Heart left ventricle (tissue), 16 donors: Measurements from ENCODE around the gene LILRA2. TPM values are rescaled to one million over a fixed set of nuclear protein-coding genes. Genes with fewer than 3 reads are reported as not detected.
"Not testable (repeated sequence)": the region's sequence is repeated elsewhere in the genome, so short reads cannot be mapped to it uniquely, and the experiment has no call there.

Experiments used
- ATAC-seq, 4 donors: fragments of 200-7000 bp; cut with Tn5 transposase; one replicate each; pipeline ENCODE4 v1.9.1; 2020 to 2022; ENCODE audit warnings: moderate library complexity in 4 of 4, mild to moderate bottlenecking in 3 of 4, moderate number of reproducible peaks in 1 of 4
- DNase-seq, 5 donors: peaks; one replicate each; pipeline ENCODE4 v3.0.0-alpha.2; 2020
- H3K27ac ChIP-seq, 12 donors: fragments of 200-600 bp; sonication (generic) in 4 of 12; one replicate each; pipeline versions ENCODE4 v1.5.0 to v1.8.0; 2016 to 2022; ENCODE audit warnings: mild to moderate bottlenecking in 2 of 12
- H3K27me3 ChIP-seq, 9 donors: fragments of 200-600 bp; sonication (generic) in 2 of 9; one replicate each; pipeline versions ENCODE4 v1.5.1 to v1.8.0; 2016 to 2022; ENCODE audit warnings: mild to moderate bottlenecking in 3 of 9
- H3K36me3 ChIP-seq, 9 donors: fragments of 200-600 bp; sonication (generic) in 2 of 9; one replicate each; pipeline versions ENCODE4 v1.5.0 to v1.8.0; 2018 to 2022; ENCODE audit warnings: mild to moderate bottlenecking in 2 of 9
- H3K4me1 ChIP-seq, 12 donors: fragments of 200-600 bp; sonication (generic) in 4 of 12; one replicate each; pipeline versions ENCODE4 v1.5.0 to v1.8.0; 2016 to 2022; ENCODE audit warnings: mild to moderate bottlenecking in 3 of 12
- H3K4me3 ChIP-seq, 12 donors: fragments of 200-600 bp; sonication (generic) in 4 of 12; one replicate each; pipeline versions ENCODE4 v1.5.0 to v1.8.0; 2017 to 2022; ENCODE audit warnings: mild to moderate bottlenecking in 9 of 12, moderate library complexity in 4 of 12
- H3K9me3 ChIP-seq, 12 donors: fragments of 200-600 bp; sonication (generic) in 4 of 12; one replicate each; pipeline versions ENCODE4 v1.5.0 to v1.8.0; 2016 to 2022; ENCODE audit warnings: mild to moderate bottlenecking in 1 of 12
- CTCF ChIP-seq, 12 donors: fragments of 200-600 bp; sonication (generic) in 4 of 12; IDR thresholded peaks; one replicate each; pipeline versions ENCODE4 v1.5.0 to v1.8.0; 2018 to 2022; ENCODE audit warnings: antibody characterized with exemption in 12 of 12, mild to moderate bottlenecking in 5 of 12
- POLR2A ChIP-seq, 2 donors: fragments of 450-650 bp; IDR thresholded peaks; one replicate each; pipeline ENCODE4 v1.6.1; 2017; ENCODE audit warnings: antibody characterized with exemption in 2 of 2, mild to moderate bottlenecking in 2 of 2, moderate library complexity in 2 of 2
- WGBS, 4 donors: extraction: QIAGEN DNeasy Blood & Tissue Kit in 2 of 4; methylation state at CpG; one replicate each; pipeline versions ENCODE4 v1.1.5 to v1.1.7; 2013 to 2018; 5-methylcytosine and 5-hydroxymethylcytosine counted together
- intact Hi-C, 10 donors: fragments of 100-400 bp; cut with DNase I; formaldehyde crosslinking; loops; one replicate each; pipeline versions ENCODE4 v1.11.1 to v1.14.2; 2022
- polyA plus RNA-seq, 2 donors: library from polyadenylated mRNA; stranded (reverse); fragments of 200-250 nt; gene quantifications; one replicate each; pipeline ENCODE4 v1.2.3, GENCODE V29; 2013
- total RNA-seq, 9 donors: library from RNA; depleted of rRNA in 2 of 9; stranded (reverse); fragments of >200 nt in 2 of 9; fragmentation: NEBNext Ultra II Directional in 3 of 9; extraction: Animal tissue kit (Norgen Biotek cat#: 25700) in 3 of 9; gene quantifications; one replicate each; pipeline versions ENCODE4 v1.1.0 to v1.2.4, GENCODE V29; 2016 to 2023
- donor health status: ischemic (EF 13 %, LVEDD 7.1; RV severe dilation, severe dysfunction).
- donor health status: healthy with polysubstance abuse.
- donor health status: DM: no; HTN: yes; CAD: no.
- donor health status: DM: no; HTN: no; CAD: no.
- donor health status: ischemic (EF 25% LVEDD 6.9; RV normal size, moderate dysfunction).
- donor health status: ischemic (EF 25% LVEDD 5.7; RV mildly dilated, moderate dysfunction).
- donor health status: healthy.
- donor health status: DM: yes; HTN: yes; CAD: no.
- donor health status: ischemic (EF 35%, LVEDD 5.7; RV mildly dilated, moderate dysfunction).
- donor health status: nonischemic (EF 11% LVEDD 7.7; RV severe dilation, severe dysfunction).
- donor health status: DM: yes; HTN: yes; CAD: no.
- donor health status: PGD.
- donor health status: ischemic (EF 29% LVEDD 5.4; RV normal size, mild dysfunction).
- donor health status: nonischemic (EF 23%, LVEDD 6.1; RV moderate dilation, normal function).

LILRA2 gene
- total and polyA plus RNA-seq, 11 donors: 0.31 to 8.9 (median 0.85) TPM

GRCh38 chr19:54622431-54622830 lies 48.8 kb downstream of the LILRA2 start:
- 52 to 65% (median 60%) methylated on average over 4 of the region's 4 CpGs for WGBS, 4 donors
- H3K4me3 ChIP-seq: no peak overlapping the region
- H3K4me1 ChIP-seq: no peaks in the 10 kb centered on the region
- intact Hi-C loops: no loop called here
- no peaks in the 10 kb centered on the region for H3K36me3 ChIP-seq
- H3K27ac ChIP-seq: peak overlapping the region in 1 of 12 donors; percentile 17
- H3K27me3 ChIP-seq: no peaks in the 10 kb centered on the region
- ATAC-seq (no peak), DNase-seq (no peak)
- peaks cover 0 to 5% (median 0%) of the 10 kb centered on the region in 12 donors for H3K9me3 ChIP-seq
- TF ChIP-seq CTCF (IDR thresholded peaks at IDR 0.05) (no peak), POLR2A (IDR thresholded peaks at IDR 0.05) (no peak)

- H3K9me3 ChIP-seq, ATAC-seq, H3K27me3 ChIP-seq, DNase-seq, H3K4me1 ChIP-seq, H3K36me3 ChIP-seq, H3K4me3 ChIP-seq, H3K27ac ChIP-seq, intact Hi-C loops: not testable (repeated sequence)
- 57 to 74% methylated on average over 10 of the region's 10 CpGs; no CpG with 5 or more reads in 2 of the 4 donors for WGBS, 4 donors
Measured at GRCh38 chr19:54624234-54624633, 50.6 kb downstream of the LILRA2 start.

- H3K36me3 ChIP-seq, H3K4me3 ChIP-seq, H3K27ac ChIP-seq, H3K4me1 ChIP-seq, H3K9me3 ChIP-seq, ATAC-seq, intact Hi-C loops, DNase-seq: not testable (repeated sequence)
- 66 to 80% (median 76%) methylated on average over 8 to 14 of the region's 15 CpGs for WGBS, 4 donors
- peaks cover 0 to 14% (median 0%) of the 10 kb centered on the region in 9 donors for H3K27me3 ChIP-seq
Measured at GRCh38 chr19:54624934-54625730, 51.5 kb downstream of the LILRA2 start.

- Histone ChIP-seq H3K27ac (no peak overlapping the region), H3K27me3 (peaks cover 0 to 14% (median 0%) of the 10 kb centered on the region in 9 donors), H3K36me3 (no peaks in the 10 kb centered on the region), H3K4me3 (no peak overlapping the region), H3K9me3 (peaks cover 0 to 5% (median 0%) of the 10 kb centered on the region in 12 donors), H3K4me1 (peaks cover 0 to 7% (median 0%) of the 10 kb centered on the region in 12 donors)
- 68 to 76% (median 74%) methylated on average over 7 to 8 of the region's 8 CpGs for WGBS, 4 donors
- no peak for DNase-seq
- intact Hi-C loops: no loop called here
- no peak for ATAC-seq
- TF ChIP-seq POLR2A (IDR thresholded peaks at IDR 0.05) (no peak), CTCF (IDR thresholded peaks at IDR 0.05) (no peak)
Measured at GRCh38 chr19:54626757-54627156, 53.2 kb downstream of the LILRA2 start.

- H3K4me1 ChIP-seq, ATAC-seq, H3K9me3 ChIP-seq, H3K4me3 ChIP-seq, DNase-seq, H3K27ac ChIP-seq, intact Hi-C loops, H3K36me3 ChIP-seq: not testable (repeated sequence)
- WGBS, 4 donors: 48 to 62% (median 54%) methylated on average over 4 of the region's 4 CpGs
- H3K27me3 ChIP-seq: peaks cover 0 to 20% (median 2%) of the 10 kb centered on the region in 9 donors
Measured at GRCh38 chr19:54627912-54628311, 54.3 kb downstream of the LILRA2 start.

- not testable (repeated sequence) for DNase-seq, H3K4me1 ChIP-seq, H3K9me3 ChIP-seq, H3K36me3 ChIP-seq
- ATAC-seq: peak in 3 of 4 donors; percentile 22 to 31 (median 26)
- Histone ChIP-seq H3K4me3 (peak within 1 kb of the TSS in 5 of 12 donors; percentile 15 to 57 (median 22)), H3K27ac (peak within 1 kb of the TSS in 1 of 12 donors; percentile 81), H3K27me3 (peaks cover 0 to 34% (median 6%) of the 10 kb centered on the region in 9 donors)
- intact Hi-C loops: loop anchor here in 2 of 10 donors (5.0 to 10.0 kb wide), 2 partner anchors 335 to 348 kb away; partner anchors contain the start of gene LILRB2 (in 1 of the 2)
- 69 to 75% (median 71%) methylated on average over 9 of the region's 9 CpGs for WGBS, 4 donors
Measured at GRCh38 chr19:54630262-54630661, 56.7 kb downstream of the LILRA2 start, which contains the start of gene LILRB1. Gene LILRB1, plus strand, starts transcription at chr19:54630484. Its CDS starts 590 bp downstream, at chr19:54631074.
